ENCODE results near the gene NFYB.

The NFYB gene

GRCh38 chr12:104072099-104072498 is 65.9 kb downstream of the NFYB start:
- TF ChIP-seq CTCF (IDR thresholded peaks at IDR 0.05; ENCODE audit: low read depth, low read length, missing control alignments) = no peak
- no peak for DNase-seq (ENCODE audit: low read depth)
- in situ Hi-C loops (cut with HindIII; ENCODE audit: low sequenced_read_pairs) = no loop called here
- no peak overlapping the region for H3K4me3 ChIP-seq (ENCODE audit: low read depth, low read length)

All from astrocyte of the cerebellum (primary cell).